BLaER1 treated with 17β-estradiol and CSF1 and Interleukin-3, amounts not matched to agents 10 nM and 100 nM (cell line): ENCODE data around the gene PNPLA3.

Source experiments
- H3K27ac ChIP-seq, 11 experiments: shearing (Covaris generic); formaldehyde crosslinking; 2 replicates each; pipeline ENCODE4 v1.8.1; 2022
- H3K27me3 ChIP-seq, 11 experiments: shearing (Covaris generic); formaldehyde crosslinking; 2 replicates each; pipeline ENCODE4 v1.8.1; 2022
- H3K36me3 ChIP-seq, 11 experiments: shearing (Covaris generic); formaldehyde crosslinking; 2 replicates each; pipeline ENCODE4 v1.8.1; 2022
- H3K4me1 ChIP-seq, 10 experiments: shearing (Covaris generic); formaldehyde crosslinking; 2 replicates each; pipeline ENCODE4 v1.8.1; 2022
- H3K4me2 ChIP-seq, 11 experiments: shearing (Covaris generic); formaldehyde crosslinking; 2 replicates each; pipeline ENCODE4 v1.8.1; 2022
- H3K4me3 ChIP-seq, 10 experiments: shearing (Covaris generic); formaldehyde crosslinking; 2 replicates each; pipeline ENCODE4 v1.8.1; 2022
- H3K9ac ChIP-seq, 11 experiments: shearing (Covaris generic); formaldehyde crosslinking; 2 replicates each; pipeline ENCODE4 v1.8.1; 2022
- H3K9me3 ChIP-seq, 11 experiments: shearing (Covaris generic); formaldehyde crosslinking; replicated peaks in 1 of 11; 2 replicates each; pipeline ENCODE4 v1.8.1; 2022
- H4K20me1 ChIP-seq, 11 experiments: shearing (Covaris generic); formaldehyde crosslinking; 2 replicates each; pipeline ENCODE4 v1.8.1; 2022
- Cebpa-rat ChIP-seq, 11 experiments: shearing (Covaris generic); IDR thresholded peaks; 2 replicates each; pipeline ENCODE4 v1.8.1; 2022

The PNPLA3 gene

DNA sequence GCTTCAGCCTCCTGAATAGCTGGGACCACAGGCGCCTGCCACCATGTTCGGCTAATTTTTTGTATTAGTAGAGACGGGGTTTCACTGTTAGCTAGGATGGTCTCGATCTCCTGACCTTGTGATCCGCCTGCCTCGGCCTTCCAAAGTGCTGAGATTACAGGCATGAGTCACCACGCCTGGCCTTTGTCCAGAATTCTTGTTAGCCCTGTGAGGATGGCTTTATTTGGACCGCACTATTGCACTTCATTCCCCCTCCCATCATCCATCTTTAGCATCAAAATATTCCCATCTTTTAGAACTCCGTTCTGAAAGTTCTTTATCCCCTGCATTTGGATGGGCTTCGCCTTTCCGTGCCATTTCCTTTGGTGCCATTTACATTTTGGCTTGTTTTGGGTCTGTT is 34.3 kb downstream of the PNPLA3 start:
- Histone ChIP-seq H3K27ac (no peak overlapping the region), H3K4me2 (peak overlapping the region in 3 of 11 experiments; percentile 4 to 25 (median 15); a peak in 2 of 22 replicates), H3K9ac (no peak overlapping the region), H3K4me3 (no peak overlapping the region), H3K4me1 (peaks cover 22 to 31% (median 26%) of the 10 kb centered on the region in 10 experiments), H4K20me1 (peaks cover 5 to 61% (median 35%) of the 10 kb centered on the region in 11 experiments; a peak in 17 of 22 replicates), H3K36me3 (peaks cover 0 to 32% (median 11%) of the 10 kb centered on the region in 11 experiments; a peak in 16 of 22 replicates), H3K27me3 (no peaks in the 10 kb centered on the region), H3K9me3 (no peaks in the 10 kb centered on the region)
- no peak for TF ChIP-seq Cebpa-rat (IDR thresholded peaks at IDR 0.05)

GRCh38 chr22:43964314-43964857 is 40.8 kb downstream of the PNPLA3 start:
- Histone ChIP-seq H3K27ac (no peak overlapping the region), H3K4me1 (0 out of 20 replicates have a peak, but pooled peaks cover 0 to 5% (median 0%) of the 10 kb centered on the region in 10 experiments), H3K36me3 (peaks cover 64 to 86% (median 76%) of the 10 kb centered on the region in 11 experiments), H3K27me3 (no peaks in the 10 kb centered on the region), H3K4me2 (no peak overlapping the region), H4K20me1 (peaks cover 5 to 47% (median 37%) of the 10 kb centered on the region in 11 experiments; a peak in 17 of 22 replicates), H3K4me3 (no peak overlapping the region), H3K9ac (no peak overlapping the region), H3K9me3 (no peaks in the 10 kb centered on the region)
- no peak for TF ChIP-seq Cebpa-rat (IDR thresholded peaks at IDR 0.05)

DNA sequence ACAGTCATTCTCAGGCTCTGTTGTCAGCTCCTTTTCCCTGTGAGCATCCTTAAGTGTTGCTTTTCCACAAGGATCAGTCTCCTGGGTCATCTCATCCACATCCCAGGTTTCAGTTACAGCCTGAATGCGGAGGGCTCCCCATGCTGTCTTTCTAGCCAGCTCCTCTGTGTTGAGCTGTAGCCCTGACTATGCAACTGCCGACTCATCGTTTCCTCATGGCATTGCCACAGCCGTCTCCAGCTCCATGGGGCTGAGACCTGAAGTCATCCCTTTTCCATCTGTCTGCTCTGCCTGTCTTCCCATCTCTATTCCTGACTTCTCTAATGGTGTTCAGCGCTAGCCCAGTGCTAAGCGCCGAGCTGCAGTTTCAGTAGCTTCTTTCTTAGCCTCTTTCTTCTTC is 43.5 kb downstream of the PNPLA3 start:
- 0 out of 20 replicates have a peak, but pooled peaks cover 0 to 5% (median 0%) of the 10 kb centered on the region in 10 experiments for H3K4me1 ChIP-seq
- no peak overlapping the region for H3K4me2 ChIP-seq
- no peaks in the 10 kb centered on the region for H3K9me3 ChIP-seq
- H3K27ac ChIP-seq = no peak overlapping the region
- no peaks in the 10 kb centered on the region for H3K27me3 ChIP-seq
- peaks cover 0 to 47% (median 24%) of the 10 kb centered on the region in 11 experiments; a peak in 15 of 22 replicates for H4K20me1 ChIP-seq
- peaks cover 90 to 95% (median 93%) of the 10 kb centered on the region in 11 experiments for H3K36me3 ChIP-seq
- no peak overlapping the region for H3K4me3 ChIP-seq
- no peak overlapping the region for H3K9ac ChIP-seq
- no peak for TF ChIP-seq Cebpa-rat (IDR thresholded peaks at IDR 0.05)

DNA sequence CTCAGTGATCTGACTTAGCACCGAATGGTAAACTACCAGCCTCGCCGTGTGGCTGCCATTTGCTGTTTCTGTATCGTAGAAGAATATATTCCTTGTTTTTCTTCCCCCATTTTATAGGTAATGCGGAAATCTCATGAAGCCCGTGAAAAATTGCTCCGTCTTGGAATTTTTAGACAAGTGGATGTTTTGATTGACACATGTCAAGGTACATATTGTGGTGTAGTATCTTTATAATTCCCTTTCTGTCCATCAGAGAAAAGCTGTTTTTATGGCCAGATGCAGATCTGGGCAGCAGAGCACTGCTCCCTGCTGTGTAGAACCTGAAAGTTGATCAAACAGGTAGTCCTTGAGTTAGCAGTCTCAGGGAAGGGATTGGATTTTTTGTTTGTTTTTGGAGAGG is 45.0 kb downstream of the PNPLA3 start:
- H3K36me3 ChIP-seq = peaks cover 99 to 100% (median 100%) of the 10 kb centered on the region in 11 experiments

DNA sequence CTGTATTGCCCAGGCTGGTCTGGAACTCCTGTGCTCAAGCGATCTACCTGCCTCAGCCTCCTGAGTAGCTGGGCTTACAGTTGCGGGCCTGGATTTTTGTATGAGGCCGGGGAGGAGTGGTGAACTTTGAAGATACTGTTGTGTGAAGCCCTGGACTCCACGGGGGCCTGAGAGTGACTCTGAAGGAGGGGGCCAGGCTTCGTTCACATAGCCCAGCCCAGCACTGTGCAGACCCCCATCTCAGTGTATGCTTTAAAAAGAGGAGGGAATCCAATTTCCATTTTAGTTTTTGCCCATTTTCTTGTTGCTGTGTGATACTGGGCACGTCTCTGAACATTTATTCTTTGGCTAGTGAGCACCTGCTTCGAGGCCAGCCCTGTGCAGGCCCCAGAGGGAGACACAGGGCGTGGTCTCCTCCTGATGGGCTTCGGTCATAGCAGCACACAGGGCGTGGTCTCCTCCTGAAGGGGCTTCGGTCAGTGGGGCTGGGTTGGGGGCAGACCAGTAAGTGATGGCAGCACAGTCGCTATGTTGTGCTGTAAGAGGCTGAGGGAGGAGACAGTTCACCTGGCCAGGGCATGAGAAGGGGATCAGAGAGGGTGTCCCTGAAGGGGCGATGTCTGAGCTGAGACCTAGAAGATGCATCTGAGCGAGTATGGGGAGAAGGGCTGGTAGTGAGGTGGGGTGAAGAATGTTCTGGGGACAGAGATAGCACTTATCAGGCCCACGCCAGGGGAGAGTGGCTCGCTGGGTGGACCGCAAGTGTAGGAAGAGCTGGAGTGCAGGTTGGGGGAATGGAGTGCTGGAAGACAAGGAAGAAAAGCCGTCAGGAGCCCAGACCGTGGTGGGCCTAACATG is 45.6 kb downstream of the PNPLA3 start:
- Histone ChIP-seq H4K20me1 (peaks cover 0 to 53% (median 16%) of the 10 kb centered on the region in 11 experiments; a peak in 13 of 22 replicates), H3K36me3 (peaks cover 99 to 100% (median 100%) of the 10 kb centered on the region in 11 experiments), H3K4me3 (no peak overlapping the region), H3K27ac (no peak overlapping the region), H3K9ac (no peak overlapping the region), H3K4me2 (no peak overlapping the region), H3K27me3 (no peaks in the 10 kb centered on the region), H3K4me1 (no peaks in the 10 kb centered on the region), H3K9me3 (no peaks in the 10 kb centered on the region)
- TF ChIP-seq Cebpa-rat (IDR thresholded peaks at IDR 0.05) = no peak

More for the DNA sequence above, 45.0 kb downstream of the PNPLA3 start:
- Histone ChIP-seq H3K4me2 (no peak overlapping the region), H3K27me3 (no peaks in the 10 kb centered on the region), H3K9ac (no peak overlapping the region), H3K4me1 (no peaks in the 10 kb centered on the region), H3K27ac (no peak overlapping the region), H3K9me3 (no peaks in the 10 kb centered on the region), H3K4me3 (no peak overlapping the region), H4K20me1 (peaks cover 0 to 50% (median 16%) of the 10 kb centered on the region in 11 experiments; a peak in 13 of 22 replicates)
- no peak for TF ChIP-seq Cebpa-rat (IDR thresholded peaks at IDR 0.05)

DNA sequence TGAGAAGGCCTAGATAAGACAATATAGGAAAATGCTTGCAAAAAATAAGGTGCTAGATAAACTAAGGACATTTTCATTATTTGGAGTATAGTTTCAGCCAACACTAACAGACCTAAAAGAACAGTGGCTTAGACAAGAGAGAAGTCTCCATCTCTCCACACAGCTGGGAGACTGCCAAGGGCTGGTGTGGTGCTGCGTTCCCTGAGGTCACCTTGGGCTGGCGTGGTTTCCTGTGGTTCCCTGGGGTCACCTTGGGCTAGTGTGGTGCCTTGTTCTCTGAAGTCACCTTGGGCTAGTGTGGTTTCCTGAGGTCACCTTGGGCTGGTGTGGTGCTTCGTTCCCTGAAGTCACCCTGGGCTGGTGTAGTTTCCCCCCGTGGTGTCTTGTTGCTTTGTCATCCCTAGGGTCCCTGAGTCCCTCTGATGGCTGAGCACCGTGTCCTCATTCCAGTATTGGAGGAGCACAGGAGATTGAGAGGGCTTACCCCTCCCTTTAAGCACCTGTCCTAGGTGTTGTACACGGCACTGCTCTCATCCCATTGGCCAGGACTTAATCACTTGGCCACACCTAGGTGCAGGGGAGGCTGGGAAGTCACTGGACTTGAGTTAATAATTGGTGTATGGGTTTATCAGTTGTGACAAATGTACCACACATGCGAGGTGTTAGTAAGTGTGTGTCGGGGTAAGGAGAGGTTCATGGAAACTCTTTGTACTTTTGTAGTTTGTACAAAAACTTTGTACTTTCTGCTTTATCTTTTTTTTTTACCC is 46.6 kb downstream of the PNPLA3 start:
- Histone ChIP-seq H3K4me3 (no peak overlapping the region), H3K9me3 (no peaks in the 10 kb centered on the region), H3K36me3 (peaks cover 98 to 100% (median 100%) of the 10 kb centered on the region in 11 experiments), H3K4me1 (no peaks in the 10 kb centered on the region), H3K4me2 (no peak overlapping the region), H3K27me3 (no peaks in the 10 kb centered on the region), H3K9ac (no peak overlapping the region), H3K27ac (no peak overlapping the region), H4K20me1 (peaks cover 0 to 62% (median 19%) of the 10 kb centered on the region in 11 experiments; a peak in 13 of 22 replicates)
- TF ChIP-seq Cebpa-rat (IDR thresholded peaks at IDR 0.05) = no peak

DNA sequence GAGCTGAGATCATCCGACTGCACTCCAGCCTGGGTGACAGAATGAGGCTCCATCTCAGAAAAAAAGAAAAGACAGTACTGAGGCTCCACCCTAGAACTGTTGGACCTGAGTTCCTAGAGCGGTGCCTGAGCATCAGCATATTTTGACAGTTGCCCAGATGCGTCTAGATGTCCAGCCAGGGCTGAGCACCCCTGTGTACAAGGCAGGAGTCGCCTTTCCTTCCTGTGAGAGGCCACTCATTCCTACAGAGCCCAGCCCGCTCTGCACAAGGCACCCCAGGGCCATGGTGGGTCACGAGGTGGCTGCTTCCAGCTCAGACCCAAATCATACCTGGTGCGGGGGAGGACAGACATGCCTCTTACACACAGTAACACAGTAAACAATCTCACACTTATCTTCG is 47.5 kb downstream of the PNPLA3 start:
- Histone ChIP-seq H3K27ac (no peak overlapping the region), H3K27me3 (no peaks in the 10 kb centered on the region), H3K36me3 (peaks cover 98 to 100% (median 100%) of the 10 kb centered on the region in 11 experiments), H3K9me3 (no peaks in the 10 kb centered on the region), H3K4me1 (no peaks in the 10 kb centered on the region), H3K4me3 (no peak overlapping the region), H4K20me1 (peaks cover 0 to 67% (median 21%) of the 10 kb centered on the region in 11 experiments; a peak in 13 of 22 replicates), H3K4me2 (no peak overlapping the region), H3K9ac (no peak overlapping the region)
- no peak for TF ChIP-seq Cebpa-rat (IDR thresholded peaks at IDR 0.05)

DNA sequence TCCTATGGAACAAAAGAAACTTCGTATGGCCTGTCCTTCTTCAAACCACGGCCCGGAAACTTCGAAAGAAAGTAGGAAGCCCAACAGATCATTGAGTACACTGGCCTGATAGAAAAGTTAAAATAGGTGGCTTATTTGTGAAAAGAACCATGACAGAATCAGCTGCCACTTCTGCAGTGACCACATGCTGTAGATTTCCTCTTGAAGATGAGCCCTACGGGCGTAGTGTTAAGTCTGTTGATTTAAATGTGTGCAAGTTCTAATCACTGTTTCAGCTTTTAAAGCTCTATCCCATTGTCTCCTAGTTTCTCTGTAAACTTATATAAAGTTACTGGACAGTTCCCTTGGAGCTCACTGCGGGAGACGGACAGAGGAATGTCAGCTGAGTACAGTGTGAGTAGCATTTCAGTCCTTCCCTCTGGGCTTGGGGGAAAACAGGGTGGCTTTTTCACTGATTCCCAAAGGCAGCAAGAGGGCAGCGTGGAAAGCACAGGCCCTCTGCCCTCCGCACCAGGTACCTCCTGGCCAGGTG is 49.4 kb downstream of the PNPLA3 start:
- Histone ChIP-seq H3K4me3 (no peak overlapping the region), H3K4me2 (no peak overlapping the region), H3K9me3 (no peaks in the 10 kb centered on the region), H3K27me3 (no peaks in the 10 kb centered on the region), H3K9ac (no peak overlapping the region), H4K20me1 (peaks cover 0 to 74% (median 24%) of the 10 kb centered on the region in 11 experiments; a peak in 13 of 22 replicates), H3K27ac (no peak overlapping the region), H3K4me1 (no peaks in the 10 kb centered on the region), H3K36me3 (peaks cover 98 to 100% (median 100%) of the 10 kb centered on the region in 11 experiments)
- no peak for TF ChIP-seq Cebpa-rat (IDR thresholded peaks at IDR 0.05)
